Measurements from ENCODE around the gene EGFR. TPM values are rescaled to one million over a fixed set of nuclear protein-coding genes. Genes with fewer than 3 reads are reported as not detected.

Gene EGFR
- total RNA-seq, 1 donor from 2014 or later = 62.7 TPM

GRCh38 chr7:55140221-55140940 is 121.6 kb downstream of the EGFR start:
- Histone ChIP-seq H3K4me3 (no peak overlapping the region), H3K27ac (no peak overlapping the region), H3K36me3 (peaks cover 24% of the 10 kb centered on the region), H3K9me3 (no peaks in the 10 kb centered on the region), H3K27me3 (ENCODE audit: low read depth) (no peaks in the 10 kb centered on the region), H3K4me1 (peaks cover 15% of the 10 kb centered on the region)
- DNase-seq = no peak
- TF ChIP-seq, protein P1, sequence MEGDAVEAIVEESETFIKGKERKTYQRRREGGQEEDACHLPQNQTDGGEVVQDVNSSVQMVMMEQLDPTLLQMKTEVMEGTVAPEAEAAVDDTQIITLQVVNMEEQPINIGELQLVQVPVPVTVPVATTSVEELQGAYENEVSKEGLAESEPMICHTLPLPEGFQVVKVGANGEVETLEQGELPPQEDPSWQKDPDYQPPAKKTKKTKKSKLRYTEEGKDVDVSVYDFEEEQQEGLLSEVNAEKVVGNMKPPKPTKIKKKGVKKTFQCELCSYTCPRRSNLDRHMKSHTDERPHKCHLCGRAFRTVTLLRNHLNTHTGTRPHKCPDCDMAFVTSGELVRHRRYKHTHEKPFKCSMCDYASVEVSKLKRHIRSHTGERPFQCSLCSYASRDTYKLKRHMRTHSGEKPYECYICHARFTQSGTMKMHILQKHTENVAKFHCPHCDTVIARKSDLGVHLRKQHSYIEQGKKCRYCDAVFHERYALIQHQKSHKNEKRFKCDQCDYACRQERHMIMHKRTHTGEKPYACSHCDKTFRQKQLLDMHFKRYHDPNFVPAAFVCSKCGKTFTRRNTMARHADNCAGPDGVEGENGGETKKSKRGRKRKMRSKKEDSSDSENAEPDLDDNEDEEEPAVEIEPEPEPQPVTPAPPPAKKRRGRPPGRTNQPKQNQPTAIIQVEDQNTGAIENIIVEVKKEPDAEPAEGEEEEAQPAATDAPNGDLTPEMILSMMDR (IDR thresholded peaks at IDR 0.05) = no peak
- ATAC-seq = peak; percentile 58 to 70
- intact Hi-C loops (cut with DNase I) = no loop called here

- Histone ChIP-seq H3K36me3 (peaks cover 24% of the 10 kb centered on the region), H3K27ac (no peak overlapping the region), H3K4me3 (no peak overlapping the region), H3K4me1 (peaks cover 15% of the 10 kb centered on the region), H3K9me3 (no peaks in the 10 kb centered on the region), H3K27me3 (ENCODE audit: low read depth) (no peaks in the 10 kb centered on the region)
- no peak for DNase-seq
- TF ChIP-seq, protein P1 (IDR thresholded peaks at IDR 0.05) = no peak
- ATAC-seq = no peak
- intact Hi-C loops (cut with DNase I) = no loop called here
These were observed 122.1 kb downstream of the EGFR start for GRCh38 chr7:55140941-55141278.

DNA sequence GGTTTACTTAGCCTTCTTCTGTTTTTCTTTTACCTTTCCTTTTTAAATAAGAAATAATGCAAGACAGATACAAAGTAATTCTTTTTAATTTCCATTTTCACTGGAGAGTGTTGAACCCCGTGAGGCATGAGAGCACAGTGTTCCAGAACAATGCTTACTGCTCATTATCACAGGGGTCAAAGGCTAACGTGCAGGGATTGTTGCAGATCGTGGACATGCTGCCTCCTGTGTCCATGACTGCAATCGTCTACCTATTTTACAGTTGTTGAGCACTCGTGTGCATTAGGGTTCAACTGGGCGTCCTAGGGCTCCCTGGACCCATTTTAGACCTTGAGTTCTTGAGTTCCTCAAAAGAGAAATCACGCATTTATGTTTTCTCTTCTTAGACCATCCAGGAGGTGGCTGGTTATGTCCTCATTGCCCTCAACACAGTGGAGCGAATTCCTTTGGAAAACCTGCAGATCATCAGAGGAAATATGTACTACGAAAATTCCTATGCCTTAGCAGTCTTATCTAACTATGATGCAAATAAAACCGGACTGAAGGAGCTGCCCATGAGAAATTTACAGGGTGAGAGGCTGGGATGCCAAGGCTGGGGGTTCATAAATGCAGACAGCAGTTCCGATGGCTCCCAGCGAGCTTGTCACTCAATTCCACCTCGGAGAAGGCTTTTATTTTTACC is 124.2 kb downstream of the EGFR start:
- Histone ChIP-seq H3K4me3 (no peak overlapping the region), H3K36me3 (peaks cover 36% of the 10 kb centered on the region), H3K27ac (no peak overlapping the region), H3K4me1 (peaks cover 15% of the 10 kb centered on the region), H3K9me3 (no peaks in the 10 kb centered on the region), H3K27me3 (ENCODE audit: low read depth) (no peaks in the 10 kb centered on the region)
- TF ChIP-seq, protein P1 (IDR thresholded peaks at IDR 0.05) = no peak
- no peak for DNase-seq
- intact Hi-C loops (cut with DNase I) = no loop called here
- no peak for ATAC-seq

- Histone ChIP-seq H3K27ac (no peak overlapping the region), H3K36me3 (peaks cover 36% of the 10 kb centered on the region), H3K9me3 (no peaks in the 10 kb centered on the region), H3K4me3 (no peak overlapping the region), H3K27me3 (ENCODE audit: low read depth) (no peaks in the 10 kb centered on the region), H3K4me1 (peaks cover 15% of the 10 kb centered on the region)
- ATAC-seq (peak in 1 of 2 donors; percentile 33), DNase-seq (no peak)
- intact Hi-C loops (cut with DNase I) = no loop called here
- TF ChIP-seq, protein P1 (IDR thresholded peaks at IDR 0.05) = peak; percentile 15
These were observed 125.8 kb downstream of the EGFR start for GRCh38 chr7:55144333-55145317.

DNA sequence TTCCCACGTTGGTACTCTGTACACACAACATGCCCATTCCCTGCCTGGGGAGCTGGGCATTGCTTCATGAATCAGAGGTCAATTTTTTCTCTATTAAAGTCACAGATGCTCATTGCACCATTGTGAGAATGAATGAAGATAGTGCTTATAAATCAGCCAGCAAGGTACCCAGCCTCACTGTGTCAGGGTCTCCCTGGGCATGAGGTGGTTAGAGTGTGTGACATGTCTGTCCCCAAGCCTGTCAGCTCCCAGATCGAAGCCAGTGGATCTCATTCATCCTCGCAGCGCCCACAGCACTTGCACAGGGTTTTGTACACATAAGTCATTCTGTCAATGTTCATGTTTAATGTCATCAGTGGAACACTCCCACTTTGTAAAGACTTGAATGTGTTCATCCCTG is 126.8 kb downstream of the EGFR start:
- H3K27ac ChIP-seq = no peak overlapping the region
- H3K36me3 ChIP-seq = peaks cover 36% of the 10 kb centered on the region
- H3K4me1 ChIP-seq = peaks cover 6% of the 10 kb centered on the region
- intact Hi-C loops (cut with DNase I) = no loop called here
- no peaks in the 10 kb centered on the region for H3K9me3 ChIP-seq
- no peak overlapping the region for H3K4me3 ChIP-seq
- TF ChIP-seq, protein P1 (IDR thresholded peaks at IDR 0.05) = no peak
- no peak for ATAC-seq
- no peaks in the 10 kb centered on the region for H3K27me3 ChIP-seq (ENCODE audit: low read depth)
- no peak for DNase-seq
